SKM-1 treated with dmso at 0.1 percent for 144 hours (cell line): Measurements from ENCODE around the gene SPAG6.

ENCODE experiments used
- DNase-seq: peaks from one replicate; lab custom pipeline; 2025; ENCODE audit not compliant: unreplicated experiment; lab: John Stamatoyannopoulos, UW

The SPAG6 gene

GRCh38 chr10:22321924-22322640 lies 23.2 kb upstream of the SPAG6 start:
- no peak for DNase-seq

GRCh38 chr10:22322641-22323160 lies 22.6 kb upstream of the SPAG6 start:
- DNase-seq = no peak

GRCh38 chr10:22323538-22324305 lies 21.6 kb upstream of the SPAG6 start:
- DNase-seq = no peak

GRCh38 chr10:22324413-22324812 lies 20.9 kb upstream of the SPAG6 start:
- no peak for DNase-seq

- no peak for DNase-seq
These were observed 20.4 kb upstream of the SPAG6 start for GRCh38 chr10:22324893-22325271.

GRCh38 chr10:22325272-22326144 lies 19.8 kb upstream of the SPAG6 start:
- no peak for DNase-seq

GRCh38 chr10:22326145-22326702 lies 19.1 kb upstream of the SPAG6 start:
- DNase-seq = no peak

- no peak for DNase-seq
These were observed 16.1 kb upstream of the SPAG6 start for GRCh38 chr10:22329150-22329549.

- DNase-seq = no peak
These were observed 13.1 kb upstream of the SPAG6 start for GRCh38 chr10:22332116-22332692.

GRCh38 chr10:22333167-22333974 lies 11.9 kb upstream of the SPAG6 start:
- no peak for DNase-seq

- no peak for DNase-seq
These were observed 11.4 kb upstream of the SPAG6 start for GRCh38 chr10:22333975-22334282.

- DNase-seq = no peak
These were observed 10.7 kb upstream of the SPAG6 start for GRCh38 chr10:22334414-22335172.

GRCh38 chr10:22335173-22335933 lies 9.9 kb upstream of the SPAG6 start:
- no peak for DNase-seq

GRCh38 chr10:22338185-22338900 lies 7.0 kb upstream of the SPAG6 start:
- no peak for DNase-seq

- DNase-seq = no peak
These were observed 6.4 kb upstream of the SPAG6 start for GRCh38 chr10:22338931-22339330.

GRCh38 chr10:22339761-22340328 lies 5.5 kb upstream of the SPAG6 start:
- DNase-seq = no peak

- DNase-seq = no peak
These were observed 4.7 kb upstream of the SPAG6 start for GRCh38 chr10:22340329-22341189.
